Measurements from ENCODE around the gene RFT1.

Gene RFT1
- 17.9 to 22.5 reads per million in 2 donors for total RNA-seq

GRCh38 chr3:53130179-53131061 lies at the start of gene RFT1:
RFT1 (minus strand) TSS chr3:53130435; CDS start chr3:53130400, 35 bp downstream.
- peak; percentile 100 for DNase-seq

DNA sequence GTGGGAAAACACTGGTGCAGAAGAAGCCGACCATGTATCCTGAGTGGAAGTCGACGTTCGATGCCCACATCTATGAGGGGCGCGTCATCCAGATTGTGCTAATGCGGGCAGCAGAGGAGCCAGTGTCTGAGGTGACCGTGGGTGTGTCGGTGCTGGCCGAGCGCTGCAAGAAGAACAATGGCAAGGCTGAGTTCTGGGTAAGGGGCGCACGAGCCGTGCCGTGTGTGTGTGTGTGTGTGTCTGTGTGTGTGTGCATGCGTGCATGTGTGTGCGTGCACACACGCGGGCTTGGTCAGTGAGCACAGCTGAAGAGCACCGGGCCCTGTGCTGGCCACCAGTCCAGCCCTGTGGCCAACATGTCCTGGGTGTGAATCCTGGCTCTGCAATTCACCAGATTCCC lies 49.3 kb upstream of the RFT1 start:
- DNase-seq: no peak

DNA sequence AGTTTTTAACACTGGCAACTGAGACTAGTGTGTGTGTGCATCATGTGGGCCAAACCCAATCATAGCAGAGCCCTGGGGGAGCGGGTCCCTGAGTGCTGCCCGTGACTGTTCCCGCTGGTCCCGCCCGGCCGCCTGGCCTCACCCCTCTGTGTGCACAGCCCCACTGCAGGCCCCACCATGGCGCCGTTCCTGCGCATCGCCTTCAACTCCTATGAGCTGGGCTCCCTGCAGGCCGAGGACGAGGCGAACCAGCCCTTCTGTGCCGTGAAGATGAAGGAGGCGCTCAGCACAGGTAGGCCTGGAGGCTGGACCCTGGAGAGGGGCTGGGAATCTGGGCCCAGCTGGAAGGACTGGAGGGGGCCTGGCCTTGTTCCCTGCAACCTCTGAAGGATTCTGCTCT lies 48.0 kb upstream of the RFT1 start:
- DNase-seq: no peak

- DNase-seq: no peak
These were observed 45.6 kb upstream of the RFT1 start for GRCh38 chr3:53175613-53176540.

- no peak for DNase-seq
These were observed 44.4 kb upstream of the RFT1 start for GRCh38 chr3:53174346-53175250.

DNA sequence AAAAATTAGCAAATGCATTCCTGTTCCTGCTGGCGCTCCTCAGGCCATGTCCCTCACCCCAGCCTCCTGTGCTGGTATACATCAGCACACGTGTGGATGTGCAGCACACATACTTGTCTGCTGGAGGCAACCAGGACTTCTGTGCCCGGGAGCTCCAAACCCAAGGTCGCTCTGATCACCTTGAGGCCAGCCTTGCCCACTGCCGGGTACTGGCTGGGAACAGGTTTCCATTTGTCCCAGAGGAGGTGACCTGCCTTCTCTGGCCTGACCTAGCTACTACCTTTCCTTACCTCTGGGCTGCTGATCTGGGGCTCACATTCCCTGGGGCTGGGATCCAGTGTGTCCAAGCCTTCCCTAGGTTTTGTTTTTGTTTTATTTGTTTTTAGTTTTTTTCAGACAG lies 42.9 kb upstream of the RFT1 start:
- DNase-seq: no peak

GRCh38 chr3:53171827-53172505 lies 41.7 kb upstream of the RFT1 start:
- no peak for DNase-seq

- DNase-seq: no peak
These were observed 40.8 kb upstream of the RFT1 start for GRCh38 chr3:53171064-53171418.

- no peak for DNase-seq
These were observed 40.3 kb upstream of the RFT1 start for GRCh38 chr3:53170325-53171063.

DNA sequence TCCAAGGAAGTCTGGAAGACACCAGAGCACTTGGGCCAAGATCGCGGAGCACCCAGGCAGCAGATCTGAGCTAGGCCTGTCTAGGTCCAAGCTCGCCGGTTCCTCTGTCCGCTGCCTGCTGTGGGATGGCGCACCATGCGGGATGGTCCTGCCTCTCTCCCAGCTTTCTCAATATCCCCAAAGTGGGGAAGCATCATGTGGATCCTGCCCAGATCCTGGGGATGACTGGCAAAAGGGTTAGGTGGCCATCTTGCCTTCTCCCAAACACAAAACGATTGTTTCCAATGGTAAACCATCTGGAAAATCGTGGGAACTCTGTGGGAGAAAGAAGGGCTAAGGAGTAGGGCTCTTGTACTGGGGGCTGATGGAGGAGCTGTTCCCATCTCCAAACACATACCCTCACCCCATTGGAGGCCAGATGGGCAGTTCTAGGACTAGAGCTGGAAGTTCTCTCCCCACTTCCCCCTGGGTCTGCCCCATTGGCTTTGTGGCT lies 39.6 kb upstream of the RFT1 start:
- DNase-seq: no peak

- no peak for DNase-seq
These were observed 39.0 kb upstream of the RFT1 start for GRCh38 chr3:53169045-53169831.

DNA sequence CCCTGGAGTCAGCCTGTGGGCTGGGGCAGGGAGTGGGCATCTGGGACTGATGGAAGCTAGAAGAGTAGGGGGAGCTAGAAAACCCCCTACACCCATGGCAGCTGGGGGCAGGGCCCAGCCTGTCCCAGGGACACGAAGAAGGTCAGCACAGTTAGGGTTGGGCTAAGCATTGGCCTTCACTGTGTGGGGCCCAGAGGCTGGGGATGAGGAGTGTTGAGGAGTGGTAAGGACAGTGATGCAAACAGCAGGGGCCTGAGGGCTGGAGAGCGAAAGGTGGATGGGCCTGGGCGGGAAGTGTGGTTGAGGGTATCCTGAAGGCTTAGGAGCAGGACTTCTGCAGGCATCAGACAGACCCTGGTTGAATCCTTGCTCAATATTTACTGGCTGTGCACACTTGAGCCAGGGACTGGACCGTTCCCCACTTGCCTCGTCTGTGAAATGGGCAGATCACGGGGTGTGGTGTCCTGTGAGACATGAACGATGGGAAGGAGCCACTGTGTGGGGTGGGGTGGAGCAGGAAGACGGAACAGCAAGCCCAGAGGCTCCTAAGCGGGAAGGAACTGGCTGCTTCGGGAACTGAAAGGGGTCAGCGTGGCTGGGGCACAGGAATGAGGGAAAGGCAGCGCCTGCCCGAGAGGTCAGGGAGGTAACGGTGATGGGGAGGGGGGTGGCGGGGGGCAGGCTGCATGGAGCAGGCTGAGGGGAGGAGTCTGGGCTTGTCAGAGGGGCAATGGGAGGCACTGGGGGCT lies 38.1 kb upstream of the RFT1 start:
- no peak for DNase-seq

- no peak for DNase-seq
These were observed 37.4 kb upstream of the RFT1 start for GRCh38 chr3:53167418-53168174.

DNA sequence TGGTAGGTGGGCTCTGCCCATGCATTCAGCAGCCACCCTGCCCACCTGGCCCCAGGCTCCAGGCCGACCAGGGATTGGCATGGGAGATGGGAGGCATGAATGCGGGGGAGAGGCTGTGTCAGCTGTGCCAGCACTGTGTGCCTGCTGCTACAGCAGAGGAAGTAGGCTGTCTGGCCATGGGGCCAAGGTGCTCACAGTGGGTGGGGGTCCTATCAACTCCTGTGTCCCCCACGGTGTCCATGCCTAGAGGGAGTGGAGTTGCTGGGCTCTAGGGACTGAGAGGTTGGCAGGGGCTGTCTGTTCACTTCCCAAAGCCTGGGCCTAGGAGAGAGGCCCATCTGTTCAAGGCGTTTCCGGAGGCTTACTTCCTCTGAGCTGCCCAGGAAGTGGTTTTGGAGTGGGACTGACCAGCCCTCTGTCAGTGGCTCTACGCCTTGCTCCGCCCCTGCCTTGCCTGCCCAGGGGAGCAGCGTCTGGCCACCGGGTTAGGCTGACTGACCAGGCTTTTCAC lies 36.6 kb upstream of the RFT1 start:
- DNase-seq: no peak

- no peak for DNase-seq
These were observed 36.0 kb upstream of the RFT1 start for GRCh38 chr3:53166206-53166605.

- DNase-seq: no peak
These were observed 34.7 kb upstream of the RFT1 start for GRCh38 chr3:53164911-53165310.

GRCh38 chr3:53163444-53164387 lies 33.5 kb upstream of the RFT1 start:
- no peak for DNase-seq

Data from T-helper 9 cell (primary cell).